ENCODE measurements around the gene MAPK4.

The MAPK4 gene

GRCh38 chr18:50675043-50675442 is 115.2 kb downstream of the MAPK4 start:
- no peak for DNase-seq (ENCODE audit: low read depth, low spot score)
- TF ChIP-seq CTCF (IDR thresholded peaks at IDR 0.05; ENCODE audit: low read depth, low read length) = no peak
- no peak overlapping the region for H3K4me3 ChIP-seq (ENCODE audit: low read depth, low read length)
- in situ Hi-C loops (cut with HindIII; ENCODE audit: low sequenced_read_pairs) = no loop called here

GRCh38 chr18:50678651-50679050 is 118.8 kb downstream of the MAPK4 start:
- no peak overlapping the region for H3K4me3 ChIP-seq (ENCODE audit: low read depth, low read length)
- no peak for TF ChIP-seq CTCF (IDR thresholded peaks at IDR 0.05; ENCODE audit: low read depth, low read length)
- in situ Hi-C loops (cut with HindIII; ENCODE audit: low sequenced_read_pairs) = no loop called here
- DNase-seq (ENCODE audit: low read depth, low spot score) = no peak

GRCh38 chr18:50679056-50679455 is 119.2 kb downstream of the MAPK4 start:
- no peak for DNase-seq (ENCODE audit: low read depth, low spot score)
- in situ Hi-C loops (cut with HindIII; ENCODE audit: low sequenced_read_pairs) = no loop called here
- TF ChIP-seq CTCF (IDR thresholded peaks at IDR 0.05; ENCODE audit: low read depth, low read length) = no peak
- no peak overlapping the region for H3K4me3 ChIP-seq (ENCODE audit: low read depth, low read length)

- no peak overlapping the region for H3K4me3 ChIP-seq (ENCODE audit: low read depth, low read length)
- TF ChIP-seq CTCF (IDR thresholded peaks at IDR 0.05; ENCODE audit: low read depth, low read length) = no peak
- DNase-seq (ENCODE audit: low read depth, low spot score) = no peak
- in situ Hi-C loops (cut with HindIII; ENCODE audit: low sequenced_read_pairs) = no loop called here
Observed at GRCh38 chr18:50679656-50680055, 119.8 kb downstream of the MAPK4 start.

GRCh38 chr18:50680966-50681365 is 121.1 kb downstream of the MAPK4 start:
- H3K4me3 ChIP-seq (ENCODE audit: low read depth, low read length) = no peak overlapping the region
- in situ Hi-C loops (cut with HindIII; ENCODE audit: low sequenced_read_pairs) = no loop called here
- no peak for TF ChIP-seq CTCF (IDR thresholded peaks at IDR 0.05; ENCODE audit: low read depth, low read length)
- DNase-seq (ENCODE audit: low read depth, low spot score) = no peak

GRCh38 chr18:50682852-50683251 is 123.0 kb downstream of the MAPK4 start:
- no peak for TF ChIP-seq CTCF (IDR thresholded peaks at IDR 0.05; ENCODE audit: low read depth, low read length)
- DNase-seq (ENCODE audit: low read depth, low spot score) = no peak
- in situ Hi-C loops (cut with HindIII; ENCODE audit: low sequenced_read_pairs) = no loop called here
- no peak overlapping the region for H3K4me3 ChIP-seq (ENCODE audit: low read depth, low read length)

GRCh38 chr18:50686409-50686808 is 126.5 kb downstream of the MAPK4 start:
- no peak for DNase-seq (ENCODE audit: low read depth, low spot score)
- no peak for TF ChIP-seq CTCF (IDR thresholded peaks at IDR 0.05; ENCODE audit: low read depth, low read length)
- in situ Hi-C loops (cut with HindIII; ENCODE audit: low sequenced_read_pairs) = no loop called here
- H3K4me3 ChIP-seq (ENCODE audit: low read depth, low read length) = no peak overlapping the region
